HEK293 (cell line): Measurements from ENCODE around the gene MADD.

Source experiments
- CTCF ChIA-PET: fragments of 350-600 bp; formaldehyde crosslinking; extraction: SDS; loops from one replicate; lab custom pipeline; 2021; ENCODE audit warnings: antibody characterized with exemption; lab: Yijun Ruan, JAX
- POLR2A ChIA-PET: fragments of 300-600 bp; formaldehyde crosslinking; extraction: SDS; loops from one replicate; lab custom pipeline; 2020; ENCODE audit warnings: antibody characterized with exemption, inconsistent platforms; lab: Yijun Ruan, JAX
- H3K27ac ChIP-seq: fragments of 200-500 bp; sonication (Bioruptor generic); 2 replicates; pipeline ENCODE4 v1.5.1; 2014; ENCODE audit warnings: low read depth, low read length, control low read depth, inconsistent platforms; ENCODE audit errors: extremely low read depth
- H3K36me3 ChIP-seq, 2 experiments: fragments of 200-500 bp in 1 of 2; sonication (Bioruptor generic) in 1 of 2; 1 replicate in 1 of 2; 2 replicates in 1 of 2; pipeline ENCODE4 v1.5.1; 2014 to 2017; ENCODE audit warnings: inconsistent platforms in 2 of 2, low read length in 2 of 2; ENCODE audit not compliant: control insufficient read depth in 2 of 2, insufficient read depth in 1 of 2
- H3K4me1 ChIP-seq: fragments of 200-500 bp; sonication (Bioruptor generic); 2 replicates; pipeline ENCODE4 v1.5.1; 2014; ENCODE audit warnings: mild to moderate bottlenecking, low read length, inconsistent platforms; ENCODE audit not compliant: control insufficient read depth, insufficient read depth
- H3K4me3 ChIP-seq: 2 replicates; pipeline ENCODE4 v1.5.1; 2011; ENCODE audit warnings: low read depth, mild to moderate bottlenecking, control low read depth, low read length, moderate library complexity
- H3K9me3 ChIP-seq: fragments of 200-500 bp; sonication (Bioruptor generic); 2 replicates; pipeline ENCODE4 v1.5.1; 2014; ENCODE audit warnings: low read depth, low read length, inconsistent platforms; ENCODE audit not compliant: control insufficient read depth, insufficient read depth
- GLIS2 ChIP-seq: fragments of 450-650 bp; formaldehyde crosslinking; IDR thresholded peaks from 2 replicates; pipeline ENCODE4 v1.5.1; 2016; ENCODE audit warnings: missing biosample characterization, missing genetic modification characterization
- IKZF3 ChIP-seq: fragments of 450-650 bp; IDR thresholded peaks from 2 replicates; pipeline ENCODE4 v1.5.0; 2018; ENCODE audit warnings: missing biosample characterization, mild to moderate bottlenecking, missing genetic modification characterization, moderate library complexity
- SALL2 ChIP-seq: fragments of 450-650 bp; formaldehyde crosslinking; IDR thresholded peaks from 2 replicates; pipeline ENCODE4 v1.5.0; 2017; ENCODE audit warnings: missing biosample characterization, mild to moderate bottlenecking, missing genetic modification characterization, borderline replicate concordance
- ZNF571 ChIP-seq: fragments of 450-650 bp; formaldehyde crosslinking; IDR thresholded peaks from 2 replicates; pipeline ENCODE4 v1.5.0; 2017; ENCODE audit warnings: missing biosample characterization, missing genetic modification characterization
- ZNF626 ChIP-seq: fragments of 450-650 bp; sonication (Bioruptor Pico); formaldehyde crosslinking; IDR thresholded peaks from 2 replicates; pipeline ENCODE4 v1.5.1; 2018; ENCODE audit warnings: missing biosample characterization, missing genetic modification characterization, inconsistent platforms
- ZNF677 ChIP-seq: fragments of 450-650 bp; IDR thresholded peaks from 2 replicates; pipeline ENCODE4 v1.5.0; 2018; ENCODE audit warnings: missing biosample characterization, mild to moderate bottlenecking, missing genetic modification characterization, moderate library complexity
- TF ChIP-seq, protein P1 (sequence below): fragments of 450-650 bp; formaldehyde crosslinking; IDR thresholded peaks from 2 replicates; pipeline ENCODE4 v1.5.1; 2016; ENCODE audit warnings: missing biosample characterization, missing genetic modification characterization
- TF ChIP-seq, protein P2 (sequence below): fragments of 450-650 bp; formaldehyde crosslinking; IDR thresholded peaks from 2 replicates; pipeline ENCODE4 v1.5.1; 2016; ENCODE audit warnings: missing biosample characterization, missing genetic modification characterization
- TF ChIP-seq, protein P3 (sequence below): fragments of 450-650 bp; formaldehyde crosslinking; IDR thresholded peaks from 2 replicates; pipeline ENCODE4 v1.5.1; 2016; ENCODE audit warnings: missing biosample characterization, missing genetic modification characterization
- TF ChIP-seq, protein P4 (sequence below): fragments of 450-650 bp; formaldehyde crosslinking; IDR thresholded peaks from 2 replicates; pipeline ENCODE4 v1.5.1; 2017; ENCODE audit warnings: missing biosample characterization, missing genetic modification characterization
- TF ChIP-seq, protein P5 (sequence below): fragments of 450-650 bp; formaldehyde crosslinking; IDR thresholded peaks from 2 replicates; pipeline ENCODE4 v1.5.1; 2016; ENCODE audit warnings: missing biosample characterization, missing genetic modification characterization
- TF ChIP-seq, protein P6 (sequence below): fragments of 450-650 bp; formaldehyde crosslinking; IDR thresholded peaks from 2 replicates; pipeline ENCODE4 v1.5.1; 2016; ENCODE audit warnings: missing biosample characterization, missing genetic modification characterization, borderline replicate concordance

MADD gene

DNA sequence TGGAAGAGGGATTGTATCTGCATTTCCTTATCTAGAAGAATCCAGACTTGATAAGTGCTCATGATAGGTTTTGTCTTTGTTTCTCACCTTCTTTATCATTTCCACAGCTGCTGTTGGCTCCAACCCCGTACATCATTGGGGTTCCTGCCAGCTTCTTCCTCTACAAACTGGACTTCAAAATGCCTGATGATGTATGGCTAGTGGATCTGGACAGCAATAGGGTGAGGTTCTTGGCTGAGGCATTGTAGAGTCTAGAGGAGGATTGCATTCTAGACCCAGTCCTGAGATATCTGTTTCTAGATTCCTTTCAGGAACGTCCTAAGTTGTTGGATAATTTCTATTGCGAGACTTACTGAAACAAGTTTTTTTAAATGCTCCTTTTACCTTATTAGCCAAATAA, 8.1 kb downstream of the MADD start (continued):
- TF ChIP-seq, protein P1, sequence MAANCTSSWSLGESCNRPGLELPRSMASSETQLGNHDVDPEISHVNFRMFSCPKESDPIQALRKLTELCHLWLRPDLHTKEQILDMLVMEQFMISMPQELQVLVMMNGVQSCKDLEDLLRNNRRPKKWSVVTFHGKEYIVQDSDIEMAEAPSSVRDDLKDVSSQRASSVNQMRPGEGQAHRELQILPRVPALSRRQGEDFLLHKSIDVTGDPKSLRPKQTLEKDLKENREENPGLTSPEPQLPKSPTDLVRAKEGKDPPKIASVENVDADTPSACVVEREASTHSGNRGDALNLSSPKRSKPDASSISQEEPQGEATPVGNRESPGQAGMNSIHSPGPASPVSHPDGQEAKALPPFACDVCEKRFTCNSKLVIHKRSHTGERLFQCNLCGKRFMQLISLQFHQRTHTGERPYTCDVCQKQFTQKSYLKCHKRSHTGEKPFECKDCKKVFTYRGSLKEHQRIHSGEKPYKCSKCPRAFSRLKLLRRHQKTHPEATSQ (tag by site-specific recombination), result no peak
- TF ChIP-seq, protein P2, sequence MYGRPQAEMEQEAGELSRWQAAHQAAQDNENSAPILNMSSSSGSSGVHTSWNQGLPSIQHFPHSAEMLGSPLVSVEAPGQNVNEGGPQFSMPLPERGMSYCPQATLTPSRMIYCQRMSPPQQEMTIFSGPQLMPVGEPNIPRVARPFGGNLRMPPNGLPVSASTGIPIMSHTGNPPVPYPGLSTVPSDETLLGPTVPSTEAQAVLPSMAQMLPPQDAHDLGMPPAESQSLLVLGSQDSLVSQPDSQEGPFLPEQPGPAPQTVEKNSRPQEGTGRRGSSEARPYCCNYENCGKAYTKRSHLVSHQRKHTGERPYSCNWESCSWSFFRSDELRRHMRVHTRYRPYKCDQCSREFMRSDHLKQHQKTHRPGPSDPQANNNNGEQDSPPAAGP (tag by site-specific recombination), result no peak
- TF ChIP-seq, all 188 proteins: peak for 0

DNA sequence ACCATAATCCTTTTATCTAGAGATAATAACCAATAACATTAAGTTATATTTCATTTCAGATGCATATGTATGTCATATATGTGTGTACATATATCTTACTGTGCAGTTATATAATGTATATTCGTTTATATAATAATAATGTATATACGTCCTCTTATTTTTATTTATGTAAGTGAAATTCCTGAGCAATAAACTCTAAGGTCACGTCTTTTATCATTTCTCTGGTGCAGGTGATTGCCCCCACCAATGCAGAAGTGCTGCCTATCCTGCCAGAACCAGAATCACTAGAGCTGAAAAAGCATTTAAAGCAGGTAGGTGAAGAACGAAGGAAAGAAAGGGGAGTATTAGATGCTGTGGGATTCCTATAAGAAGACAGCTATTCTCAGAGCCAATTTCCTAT, 8.8 kb downstream of the MADD start:
- H3K36me3 ChIP-seq, result peaks cover 10 to 87% of the 10 kb centered on the region in 2 experiments; a peak in 2 of 3 replicates
- ChIA-PET CTCF (interaction anchor here (0.5 kb wide), 1 partner anchor 21 kb away, joined by 5 read pairs; the partner anchor contains the start of gene NR1H3), POLR2A (no interaction called here)
- no peaks in the 10 kb centered on the region for H3K9me3 ChIP-seq
- H3K4me1 ChIP-seq, result no peaks in the 10 kb centered on the region
- H3K4me3 ChIP-seq, result no peak overlapping the region
- no peak overlapping the region for H3K27ac ChIP-seq
- TF ChIP-seq ZNF626 (tag by site-specific recombination) (no peak), SALL2 (tag by site-specific recombination) (no peak), ZNF677 (no peak), GLIS2 (no peak), IKZF3 (no peak), ZNF571 (tag by site-specific recombination) (no peak)
- TF ChIP-seq, protein P3, sequence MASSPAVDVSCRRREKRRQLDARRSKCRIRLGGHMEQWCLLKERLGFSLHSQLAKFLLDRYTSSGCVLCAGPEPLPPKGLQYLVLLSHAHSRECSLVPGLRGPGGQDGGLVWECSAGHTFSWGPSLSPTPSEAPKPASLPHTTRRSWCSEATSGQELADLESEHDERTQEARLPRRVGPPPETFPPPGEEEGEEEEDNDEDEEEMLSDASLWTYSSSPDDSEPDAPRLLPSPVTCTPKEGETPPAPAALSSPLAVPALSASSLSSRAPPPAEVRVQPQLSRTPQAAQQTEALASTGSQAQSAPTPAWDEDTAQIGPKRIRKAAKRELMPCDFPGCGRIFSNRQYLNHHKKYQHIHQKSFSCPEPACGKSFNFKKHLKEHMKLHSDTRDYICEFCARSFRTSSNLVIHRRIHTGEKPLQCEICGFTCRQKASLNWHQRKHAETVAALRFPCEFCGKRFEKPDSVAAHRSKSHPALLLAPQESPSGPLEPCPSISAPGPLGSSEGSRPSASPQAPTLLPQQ (tag by site-specific recombination), result no peak
- TF ChIP-seq, protein P4, sequence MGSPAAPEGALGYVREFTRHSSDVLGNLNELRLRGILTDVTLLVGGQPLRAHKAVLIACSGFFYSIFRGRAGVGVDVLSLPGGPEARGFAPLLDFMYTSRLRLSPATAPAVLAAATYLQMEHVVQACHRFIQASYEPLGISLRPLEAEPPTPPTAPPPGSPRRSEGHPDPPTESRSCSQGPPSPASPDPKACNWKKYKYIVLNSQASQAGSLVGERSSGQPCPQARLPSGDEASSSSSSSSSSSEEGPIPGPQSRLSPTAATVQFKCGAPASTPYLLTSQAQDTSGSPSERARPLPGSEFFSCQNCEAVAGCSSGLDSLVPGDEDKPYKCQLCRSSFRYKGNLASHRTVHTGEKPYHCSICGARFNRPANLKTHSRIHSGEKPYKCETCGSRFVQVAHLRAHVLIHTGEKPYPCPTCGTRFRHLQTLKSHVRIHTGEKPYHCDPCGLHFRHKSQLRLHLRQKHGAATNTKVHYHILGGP (tag by site-specific recombination), result no peak
- TF ChIP-seq, protein P5, sequence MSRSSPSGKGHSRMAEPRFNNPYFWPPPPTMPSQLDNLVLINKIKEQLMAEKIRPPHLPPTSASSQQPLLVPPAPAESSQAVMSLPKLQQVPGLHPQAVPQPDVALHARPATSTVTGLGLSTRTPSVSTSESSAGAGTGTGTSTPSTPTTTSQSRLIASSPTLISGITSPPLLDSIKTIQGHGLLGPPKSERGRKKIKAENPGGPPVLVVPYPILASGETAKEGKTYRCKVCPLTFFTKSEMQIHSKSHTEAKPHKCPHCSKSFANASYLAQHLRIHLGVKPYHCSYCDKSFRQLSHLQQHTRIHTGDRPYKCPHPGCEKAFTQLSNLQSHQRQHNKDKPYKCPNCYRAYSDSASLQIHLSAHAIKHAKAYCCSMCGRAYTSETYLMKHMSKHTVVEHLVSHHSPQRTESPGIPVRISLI, result no peak
- TF ChIP-seq, all 188 proteins: peak for 0

DNA sequence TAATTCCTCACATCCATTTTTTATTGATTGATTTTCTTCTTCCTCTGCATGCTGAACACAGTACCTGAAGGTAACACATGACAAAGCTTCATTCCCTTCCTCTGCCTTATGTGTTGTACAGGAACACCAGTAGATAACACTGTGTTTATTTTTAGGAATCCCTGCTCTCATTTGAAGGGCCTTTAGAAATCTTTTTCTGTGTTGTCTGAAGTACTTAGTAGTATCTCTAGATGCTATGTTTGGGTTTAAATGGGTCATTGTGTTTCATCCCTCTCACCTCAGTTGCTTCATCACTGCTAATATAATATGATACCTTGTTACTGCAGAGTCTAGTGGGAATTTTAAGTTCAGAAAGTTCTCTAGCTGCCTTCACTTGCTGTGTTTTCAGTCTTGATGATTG, 10.2 kb downstream of the MADD start:
- no peaks in the 10 kb centered on the region for H3K4me1 ChIP-seq
- ChIA-PET POLR2A (interaction anchor here (1.7 kb wide), 1 partner anchor 31 kb away, joined by 5 read pairs; the partner anchor contains the start of gene ACP2), CTCF (interaction anchor here (1.0 to 1.3 kb wide), 3 partner anchors 9 to 101 kb away, joined by 3 to 8 read pairs (median 4); partner anchors contain the start of gene NR1H3)
- peaks cover 12 to 88% of the 10 kb centered on the region in 2 experiments for H3K36me3 ChIP-seq
- H3K9me3 ChIP-seq, result no peaks in the 10 kb centered on the region
- TF ChIP-seq, protein P6, sequence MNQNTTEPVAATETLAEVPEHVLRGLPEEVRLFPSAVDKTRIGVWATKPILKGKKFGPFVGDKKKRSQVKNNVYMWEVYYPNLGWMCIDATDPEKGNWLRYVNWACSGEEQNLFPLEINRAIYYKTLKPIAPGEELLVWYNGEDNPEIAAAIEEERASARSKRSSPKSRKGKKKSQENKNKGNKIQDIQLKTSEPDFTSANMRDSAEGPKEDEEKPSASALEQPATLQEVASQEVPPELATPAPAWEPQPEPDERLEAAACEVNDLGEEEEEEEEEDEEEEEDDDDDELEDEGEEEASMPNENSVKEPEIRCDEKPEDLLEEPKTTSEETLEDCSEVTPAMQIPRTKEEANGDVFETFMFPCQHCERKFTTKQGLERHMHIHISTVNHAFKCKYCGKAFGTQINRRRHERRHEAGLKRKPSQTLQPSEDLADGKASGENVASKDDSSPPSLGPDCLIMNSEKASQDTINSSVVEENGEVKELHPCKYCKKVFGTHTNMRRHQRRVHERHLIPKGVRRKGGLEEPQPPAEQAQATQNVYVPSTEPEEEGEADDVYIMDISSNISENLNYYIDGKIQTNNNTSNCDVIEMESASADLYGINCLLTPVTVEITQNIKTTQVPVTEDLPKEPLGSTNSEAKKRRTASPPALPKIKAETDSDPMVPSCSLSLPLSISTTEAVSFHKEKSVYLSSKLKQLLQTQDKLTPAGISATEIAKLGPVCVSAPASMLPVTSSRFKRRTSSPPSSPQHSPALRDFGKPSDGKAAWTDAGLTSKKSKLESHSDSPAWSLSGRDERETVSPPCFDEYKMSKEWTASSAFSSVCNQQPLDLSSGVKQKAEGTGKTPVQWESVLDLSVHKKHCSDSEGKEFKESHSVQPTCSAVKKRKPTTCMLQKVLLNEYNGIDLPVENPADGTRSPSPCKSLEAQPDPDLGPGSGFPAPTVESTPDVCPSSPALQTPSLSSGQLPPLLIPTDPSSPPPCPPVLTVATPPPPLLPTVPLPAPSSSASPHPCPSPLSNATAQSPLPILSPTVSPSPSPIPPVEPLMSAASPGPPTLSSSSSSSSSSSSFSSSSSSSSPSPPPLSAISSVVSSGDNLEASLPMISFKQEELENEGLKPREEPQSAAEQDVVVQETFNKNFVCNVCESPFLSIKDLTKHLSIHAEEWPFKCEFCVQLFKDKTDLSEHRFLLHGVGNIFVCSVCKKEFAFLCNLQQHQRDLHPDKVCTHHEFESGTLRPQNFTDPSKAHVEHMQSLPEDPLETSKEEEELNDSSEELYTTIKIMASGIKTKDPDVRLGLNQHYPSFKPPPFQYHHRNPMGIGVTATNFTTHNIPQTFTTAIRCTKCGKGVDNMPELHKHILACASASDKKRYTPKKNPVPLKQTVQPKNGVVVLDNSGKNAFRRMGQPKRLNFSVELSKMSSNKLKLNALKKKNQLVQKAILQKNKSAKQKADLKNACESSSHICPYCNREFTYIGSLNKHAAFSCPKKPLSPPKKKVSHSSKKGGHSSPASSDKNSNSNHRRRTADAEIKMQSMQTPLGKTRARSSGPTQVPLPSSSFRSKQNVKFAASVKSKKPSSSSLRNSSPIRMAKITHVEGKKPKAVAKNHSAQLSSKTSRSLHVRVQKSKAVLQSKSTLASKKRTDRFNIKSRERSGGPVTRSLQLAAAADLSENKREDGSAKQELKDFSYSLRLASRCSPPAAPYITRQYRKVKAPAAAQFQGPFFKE (tag by site-specific recombination), result no peak
- no peak overlapping the region for H3K4me3 ChIP-seq
- H3K27ac ChIP-seq, result no peak overlapping the region
